Measurements from ENCODE around the gene NTRK1. TPM values are rescaled to one million over a fixed set of nuclear protein-coding genes. Genes with fewer than 3 reads are reported as not detected.

The NTRK1 gene
- total RNA-seq, 4 donors from 2014 or later: 0.23 TPM; not detected in 3

DNA sequence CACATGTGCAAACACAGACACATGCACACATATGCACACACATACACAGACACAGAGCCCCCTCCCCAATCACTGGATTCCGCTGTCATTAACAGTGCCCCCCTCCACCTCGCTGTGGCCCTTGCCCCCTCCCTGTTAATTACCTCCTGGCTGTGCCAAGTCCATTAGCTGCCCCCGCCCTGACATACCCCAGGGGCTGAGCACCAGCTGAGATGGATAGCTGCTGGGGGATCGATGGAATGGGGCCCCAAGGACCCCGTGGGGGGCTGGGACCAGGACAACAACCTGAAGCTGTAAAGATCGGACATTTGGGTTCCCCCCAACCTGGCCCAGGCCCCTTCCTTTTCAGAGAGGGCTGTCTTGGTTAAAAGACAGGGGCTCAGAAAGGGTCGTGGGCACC, 23.3 kb downstream of the NTRK1 start:
- TF ChIP-seq, protein P1, sequence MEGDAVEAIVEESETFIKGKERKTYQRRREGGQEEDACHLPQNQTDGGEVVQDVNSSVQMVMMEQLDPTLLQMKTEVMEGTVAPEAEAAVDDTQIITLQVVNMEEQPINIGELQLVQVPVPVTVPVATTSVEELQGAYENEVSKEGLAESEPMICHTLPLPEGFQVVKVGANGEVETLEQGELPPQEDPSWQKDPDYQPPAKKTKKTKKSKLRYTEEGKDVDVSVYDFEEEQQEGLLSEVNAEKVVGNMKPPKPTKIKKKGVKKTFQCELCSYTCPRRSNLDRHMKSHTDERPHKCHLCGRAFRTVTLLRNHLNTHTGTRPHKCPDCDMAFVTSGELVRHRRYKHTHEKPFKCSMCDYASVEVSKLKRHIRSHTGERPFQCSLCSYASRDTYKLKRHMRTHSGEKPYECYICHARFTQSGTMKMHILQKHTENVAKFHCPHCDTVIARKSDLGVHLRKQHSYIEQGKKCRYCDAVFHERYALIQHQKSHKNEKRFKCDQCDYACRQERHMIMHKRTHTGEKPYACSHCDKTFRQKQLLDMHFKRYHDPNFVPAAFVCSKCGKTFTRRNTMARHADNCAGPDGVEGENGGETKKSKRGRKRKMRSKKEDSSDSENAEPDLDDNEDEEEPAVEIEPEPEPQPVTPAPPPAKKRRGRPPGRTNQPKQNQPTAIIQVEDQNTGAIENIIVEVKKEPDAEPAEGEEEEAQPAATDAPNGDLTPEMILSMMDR (IDR thresholded peaks at IDR 0.05): no peak
- TF ChIP-seq POLR2A (IDR thresholded peaks at IDR 0.05): no peak
- intact Hi-C loops (cut with DNase I; ENCODE audit: low total_unique reads): no loop called here
- WGBS, 2 donors: 65 to 76% methylated on average over 7 of the region's 7 CpGs
- no peak for DNase-seq (ENCODE audit: low spot score in 2 of 2)
- H3K4me3 ChIP-seq (ENCODE audit: low read depth, poor library complexity, severe bottlenecking): no peak overlapping the region

DNA sequence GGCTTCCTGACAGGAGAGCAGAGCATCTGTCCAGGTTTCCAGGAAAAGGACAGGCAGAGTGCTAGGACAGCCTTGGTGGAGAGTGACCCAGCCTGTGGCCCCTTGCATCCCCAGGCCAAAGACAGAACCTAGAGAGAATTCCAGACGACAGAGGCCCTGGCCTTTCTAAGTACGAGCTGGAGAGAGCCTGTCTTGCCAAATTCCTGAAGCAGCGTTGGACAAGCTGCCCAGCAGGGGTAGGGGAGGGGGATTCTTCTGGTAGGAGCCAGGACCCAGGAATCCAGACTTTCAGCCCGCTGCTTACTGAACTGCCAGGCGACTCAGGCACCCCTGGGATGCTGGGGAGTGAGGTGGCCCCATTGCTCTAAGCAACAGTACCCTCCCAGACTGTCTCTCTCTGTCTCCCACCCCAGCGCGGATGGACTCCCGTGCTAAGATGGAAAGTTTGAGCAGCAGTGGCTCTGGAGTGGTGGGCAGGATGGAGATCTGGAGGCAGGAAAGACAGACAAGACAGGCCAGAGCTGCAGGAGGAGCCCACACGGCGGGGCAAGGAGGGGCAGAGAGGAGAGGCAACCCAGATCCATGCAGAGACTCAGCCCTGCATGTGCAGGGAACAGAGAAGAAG, 24.0 kb downstream of the NTRK1 start:
- DNase-seq (ENCODE audit: low spot score in 2 of 2): no peak
- TF ChIP-seq POLR2A (IDR thresholded peaks at IDR 0.05): no peak
- TF ChIP-seq, protein P1 (IDR thresholded peaks at IDR 0.05): no peak
- intact Hi-C loops (cut with DNase I; ENCODE audit: low total_unique reads): no loop called here
- H3K4me3 ChIP-seq (ENCODE audit: low read depth, poor library complexity, severe bottlenecking): no peak overlapping the region
- WGBS, 2 donors: 62 to 70% methylated on average over 10 of the region's 10 CpGs

DNA sequence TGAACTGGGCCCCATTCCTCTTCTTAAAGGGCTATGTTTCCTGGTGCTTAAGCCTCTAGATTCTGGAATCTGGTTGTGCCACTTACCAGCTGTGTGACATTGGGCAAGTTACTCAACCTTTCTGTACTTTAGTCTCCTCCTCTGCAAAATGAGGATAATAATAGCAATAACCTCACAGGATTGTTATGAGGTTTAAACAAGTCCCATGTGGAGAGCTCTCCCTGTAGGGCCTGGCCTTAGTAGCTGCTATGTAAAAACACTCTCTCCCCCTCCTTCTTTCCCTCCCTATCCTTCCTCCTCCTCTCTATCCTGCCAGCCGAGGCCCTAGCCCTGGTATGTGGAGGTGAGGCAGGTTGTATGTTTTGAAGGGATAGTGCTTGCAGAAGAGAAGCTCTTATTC, 24.6 kb downstream of the NTRK1 start:
- H3K4me3 ChIP-seq (ENCODE audit: low read depth, poor library complexity, severe bottlenecking): no peak overlapping the region
- intact Hi-C loops (cut with DNase I; ENCODE audit: low total_unique reads): no loop called here
- 36 to 43% methylated on average over 1 of the region's 1 CpG for WGBS, 2 donors
- no peak for TF ChIP-seq POLR2A (IDR thresholded peaks at IDR 0.05)
- TF ChIP-seq, protein P1 (IDR thresholded peaks at IDR 0.05): no peak
- no peak for DNase-seq (ENCODE audit: low spot score in 2 of 2)

DNA sequence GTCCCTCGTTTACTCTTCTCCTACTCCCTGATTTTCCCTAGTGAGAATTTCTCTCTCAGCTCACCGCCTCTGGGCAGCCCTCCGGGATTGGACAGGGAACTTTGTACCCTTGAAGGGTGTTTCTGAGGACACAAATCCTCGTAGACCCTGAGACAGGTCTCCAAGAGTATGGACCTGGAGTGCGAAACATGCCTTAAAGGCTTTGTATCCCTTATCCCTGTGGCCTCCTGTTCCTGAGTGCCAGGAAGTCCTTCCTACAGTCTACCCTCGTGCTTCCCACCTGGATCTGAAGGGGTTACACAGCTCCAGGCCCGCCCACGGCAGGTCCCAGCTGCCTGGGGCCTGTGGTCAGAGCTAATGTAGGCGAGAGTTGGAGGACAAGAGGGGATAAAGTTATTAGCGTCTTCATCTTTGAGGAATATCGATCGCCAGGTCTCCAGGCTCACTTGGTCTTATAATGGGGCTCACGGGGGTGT, 25.3 kb downstream of the NTRK1 start:
- WGBS, 2 donors: 67 to 70% methylated on average over 13 of the region's 13 CpGs
- no peak overlapping the region for H3K4me3 ChIP-seq (ENCODE audit: low read depth, poor library complexity, severe bottlenecking)
- intact Hi-C loops (cut with DNase I; ENCODE audit: low total_unique reads): no loop called here
- no peak for TF ChIP-seq POLR2A (IDR thresholded peaks at IDR 0.05)
- TF ChIP-seq, protein P1 (IDR thresholded peaks at IDR 0.05): no peak
- no peak for DNase-seq (ENCODE audit: low spot score in 2 of 2)

DNA sequence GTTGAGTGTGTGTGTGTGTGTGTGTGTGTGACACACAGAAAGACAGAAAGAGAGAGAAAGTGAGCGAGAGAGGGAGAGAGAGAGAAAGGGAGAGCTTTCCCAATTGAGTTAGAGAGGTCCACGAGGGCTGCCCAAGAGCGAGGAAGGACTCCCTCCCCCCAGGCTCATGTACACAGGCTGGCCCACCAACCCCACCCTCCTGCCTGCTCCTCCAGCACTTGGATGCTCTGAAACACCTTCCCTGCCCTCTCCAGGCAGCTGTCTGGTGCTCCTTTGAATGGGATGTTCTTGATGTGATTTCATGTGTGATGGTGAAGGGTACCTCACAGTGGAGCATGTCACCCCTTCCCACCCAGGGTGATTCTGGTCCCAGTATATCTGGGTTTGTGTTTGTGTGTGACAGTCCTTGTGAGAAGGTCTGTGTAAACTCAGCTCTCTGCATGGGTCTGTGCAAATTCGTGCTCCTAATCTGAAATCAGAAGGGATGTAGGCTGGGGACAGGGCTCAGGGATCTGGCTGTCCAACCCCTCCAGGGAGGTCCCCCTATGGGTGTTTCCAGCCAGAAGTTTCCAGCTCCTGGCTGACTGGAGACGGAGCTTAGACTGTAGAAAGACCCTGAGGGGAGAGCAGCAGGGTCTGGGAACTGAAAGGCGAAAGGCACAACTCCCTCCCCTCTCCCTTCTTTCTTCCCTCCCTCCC, 26.1 kb downstream of the NTRK1 start:
- TF ChIP-seq POLR2A (IDR thresholded peaks at IDR 0.05): no peak
- TF ChIP-seq, protein P1 (IDR thresholded peaks at IDR 0.05): no peak
- no peak overlapping the region for H3K4me3 ChIP-seq (ENCODE audit: low read depth, poor library complexity, severe bottlenecking)
- WGBS, 2 donors: 41 to 44% methylated on average over 6 of the region's 6 CpGs
- intact Hi-C loops (cut with DNase I; ENCODE audit: low total_unique reads): no loop called here
- DNase-seq (ENCODE audit: low spot score in 2 of 2): no peak

Measured in lower leg skin (tissue), 4 donors.